Activated naive CD4-positive, alpha-beta T cell treated with anti-CD3 and anti-CD28 coated beads, Interleukin-2, amount 50 U/mL, for 24 hours (primary cell): ENCODE results near the gene PPP2R1A.
"Not testable (repeated sequence)": the region's sequence is repeated elsewhere in the genome, so short reads cannot be mapped to it uniquely, and the experiment has no call there.

ENCODE experiments used
- H3K27ac Mint-ChIP-seq: one replicate; pipeline ENCODE4 v1.8.0; 2021; ENCODE audit warnings: mild to moderate bottlenecking, mixed read lengths
- H3K27me3 Mint-ChIP-seq: one replicate; pipeline ENCODE4 v1.8.0; 2021; ENCODE audit warnings: mixed read lengths
- H3K36me3 Mint-ChIP-seq: one replicate; pipeline ENCODE4 v1.8.0; 2021; ENCODE audit warnings: mixed read lengths
- H3K4me1 Mint-ChIP-seq: one replicate; pipeline ENCODE4 v1.8.0; 2021; ENCODE audit warnings: mixed read lengths
- H3K4me3 Mint-ChIP-seq: one replicate; pipeline ENCODE4 v1.8.0; 2021; ENCODE audit warnings: mild to moderate bottlenecking, mixed read lengths
- H3K9me3 Mint-ChIP-seq: one replicate; pipeline ENCODE4 v1.8.0; 2021; ENCODE audit warnings: mixed read lengths

PPP2R1A gene

DNA sequence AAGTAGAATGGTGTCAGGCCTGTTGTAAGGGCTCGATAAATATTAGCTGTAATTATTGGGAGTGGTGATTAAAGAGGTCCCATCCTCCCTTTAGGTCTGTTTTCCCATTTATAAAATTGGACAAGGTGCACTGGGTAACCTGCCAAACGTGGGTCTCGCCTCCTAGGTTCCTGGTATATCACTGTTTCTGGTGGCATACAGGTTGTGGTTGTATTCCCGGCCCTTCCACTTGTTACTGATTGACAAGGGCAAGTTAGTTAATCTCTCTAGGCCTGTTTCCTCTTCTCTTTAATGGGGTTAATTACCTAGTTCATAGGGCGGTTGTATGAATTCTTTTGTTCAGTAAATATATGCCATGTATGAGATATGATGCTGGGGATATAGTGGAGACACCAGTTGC is 1.5 kb downstream of the PPP2R1A start:
- Mint-ChIP-seq H3K9me3 (no peaks in the 10 kb centered on the region), H3K27ac (peak overlapping the region; percentile 87), H3K4me3 (peak overlapping the region; percentile 98), H3K27me3 (no peaks in the 10 kb centered on the region), H3K36me3 (peaks cover 19% of the 10 kb centered on the region), H3K4me1 (peaks cover 58% of the 10 kb centered on the region)

DNA sequence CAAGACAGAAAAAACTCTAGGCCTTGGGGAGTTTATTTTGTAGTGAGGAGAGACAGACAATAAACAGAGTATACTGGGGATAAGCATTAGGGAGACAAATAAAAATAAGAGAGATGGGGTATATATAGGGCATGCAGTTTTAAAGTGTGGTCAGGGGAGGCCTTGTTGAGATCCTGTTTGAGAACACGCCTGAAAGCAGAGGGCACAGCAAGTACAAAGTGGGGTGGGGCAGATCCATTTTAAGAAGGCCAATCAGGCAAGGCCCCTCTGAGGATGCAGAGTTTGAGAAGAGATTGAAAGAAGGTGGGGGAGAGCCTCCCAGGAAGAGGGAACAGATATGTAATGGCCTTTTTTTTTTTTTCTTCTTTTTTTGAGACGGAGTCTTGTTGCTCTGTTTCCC is 2.1 kb downstream of the PPP2R1A start:
- Mint-ChIP-seq H3K27me3 (no peaks in the 10 kb centered on the region), H3K27ac (peak overlapping the region; percentile 87), H3K4me3 (peak overlapping the region; percentile 98), H3K36me3 (peaks cover 19% of the 10 kb centered on the region), H3K4me1 (peaks cover 63% of the 10 kb centered on the region), H3K9me3 (no peaks in the 10 kb centered on the region)

DNA sequence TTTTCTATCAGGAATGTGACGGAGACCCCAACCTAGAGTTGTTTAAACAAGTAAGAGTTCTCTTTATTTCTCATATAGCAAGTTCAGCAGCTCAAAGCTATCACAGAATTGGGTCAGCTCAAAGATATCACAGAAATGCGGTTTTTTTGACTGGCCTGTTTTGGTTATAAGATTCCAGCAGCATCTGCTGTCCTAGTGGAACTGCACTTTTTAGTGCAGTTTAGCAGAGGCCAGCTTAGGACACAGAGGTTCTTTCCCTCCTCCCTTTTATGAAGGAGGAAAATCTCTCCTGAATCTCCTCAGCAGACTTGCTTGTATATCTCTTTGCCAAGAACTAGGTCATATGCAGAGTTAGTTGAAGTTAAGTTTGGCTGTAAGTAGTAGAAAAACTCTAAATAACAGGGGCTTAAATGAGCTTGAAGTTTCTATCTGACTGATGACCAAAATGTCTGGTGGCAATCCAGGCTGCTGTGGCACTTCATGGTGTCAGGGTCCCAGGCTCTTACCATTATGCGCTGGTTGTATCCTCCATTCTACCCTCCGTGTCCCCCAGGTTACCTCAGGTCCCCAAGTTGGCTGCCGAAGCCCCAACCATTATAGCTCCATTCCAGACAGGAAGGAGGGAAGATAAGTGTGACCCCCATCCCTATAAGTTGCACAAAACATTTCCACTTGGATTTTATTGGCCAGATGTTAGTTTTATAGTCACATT is 6.6 kb downstream of the PPP2R1A start:
- no peak overlapping the region for H3K4me3 Mint-ChIP-seq
- H3K36me3 Mint-ChIP-seq = peaks cover 21% of the 10 kb centered on the region
- no peaks in the 10 kb centered on the region for H3K9me3 Mint-ChIP-seq
- no peak overlapping the region for H3K27ac Mint-ChIP-seq
- H3K27me3 Mint-ChIP-seq = no peaks in the 10 kb centered on the region
- peaks cover 81% of the 10 kb centered on the region for H3K4me1 Mint-ChIP-seq

DNA sequence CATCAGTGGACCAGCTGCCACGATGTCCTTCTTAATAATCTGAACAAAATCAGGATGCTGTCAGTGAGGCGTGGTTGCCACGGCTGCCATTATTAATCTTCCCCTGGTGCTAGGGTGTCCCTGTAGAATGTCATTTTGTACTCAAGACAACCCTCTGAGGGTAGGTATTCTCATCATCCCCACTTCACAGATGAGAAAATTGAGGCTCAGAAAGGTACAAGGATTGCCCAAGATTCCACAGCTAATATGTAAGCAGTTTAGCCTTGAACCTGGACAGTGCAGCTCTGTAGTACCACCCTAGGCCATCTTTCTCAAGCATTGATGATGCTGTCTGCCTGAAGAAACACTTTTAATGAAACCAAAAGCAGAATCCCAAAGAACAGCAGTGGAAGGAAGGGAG is 8.1 kb downstream of the PPP2R1A start:
- Mint-ChIP-seq H3K4me3 (no peak overlapping the region), H3K4me1 (peaks cover 79% of the 10 kb centered on the region), H3K27me3 (no peaks in the 10 kb centered on the region), H3K36me3 (peaks cover 16% of the 10 kb centered on the region), H3K9me3 (no peaks in the 10 kb centered on the region), H3K27ac (no peak overlapping the region)

DNA sequence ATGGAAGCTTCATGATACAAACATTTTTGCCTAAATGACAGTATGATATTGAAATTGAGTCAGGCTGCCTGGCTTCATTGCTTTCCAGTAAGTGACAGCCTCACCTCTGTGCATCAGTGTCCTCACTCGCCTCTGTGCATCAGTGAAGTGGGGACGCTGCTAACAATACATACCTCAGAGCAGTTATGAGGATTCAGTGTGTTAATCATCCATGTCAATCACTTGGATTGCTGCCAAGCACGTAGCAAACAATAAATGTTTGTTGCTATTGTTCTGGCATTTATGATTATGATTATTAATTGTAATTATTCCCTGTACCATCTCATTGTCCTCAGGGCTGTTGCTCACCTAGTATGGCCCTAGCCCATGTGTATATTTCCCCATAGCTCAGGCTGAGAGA is 8.8 kb downstream of the PPP2R1A start:
- peaks cover 81% of the 10 kb centered on the region for H3K4me1 Mint-ChIP-seq
- no peak overlapping the region for H3K4me3 Mint-ChIP-seq
- no peaks in the 10 kb centered on the region for H3K27me3 Mint-ChIP-seq
- H3K9me3 Mint-ChIP-seq = no peaks in the 10 kb centered on the region
- peaks cover 17% of the 10 kb centered on the region for H3K36me3 Mint-ChIP-seq
- H3K27ac Mint-ChIP-seq = no peak overlapping the region

DNA sequence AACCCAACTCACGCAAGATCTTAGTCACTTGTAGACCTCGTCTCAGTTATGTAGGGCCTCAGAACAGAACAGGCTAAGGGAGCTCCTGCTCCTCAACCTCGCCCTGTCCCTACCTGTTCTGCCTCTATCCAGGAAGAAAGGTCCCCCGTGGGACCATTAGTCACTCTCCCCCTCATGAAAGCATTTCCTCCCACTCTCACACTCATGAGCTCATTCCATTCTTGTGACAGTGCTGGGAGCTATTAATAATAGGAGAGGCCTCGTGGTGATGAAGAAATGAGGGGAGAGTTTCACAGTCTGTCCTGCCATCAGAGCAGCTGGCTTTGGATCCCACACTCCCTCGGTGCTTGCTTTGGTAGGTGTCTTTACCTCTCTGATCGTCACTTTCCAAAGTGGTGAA is 10.2 kb downstream of the PPP2R1A start:
- Mint-ChIP-seq H3K4me1 (peaks cover 82% of the 10 kb centered on the region), H3K9me3 (no peaks in the 10 kb centered on the region), H3K27me3 (no peaks in the 10 kb centered on the region), H3K4me3 (no peak overlapping the region), H3K36me3 (peaks cover 13% of the 10 kb centered on the region), H3K27ac (peak overlapping the region; percentile 46)

DNA sequence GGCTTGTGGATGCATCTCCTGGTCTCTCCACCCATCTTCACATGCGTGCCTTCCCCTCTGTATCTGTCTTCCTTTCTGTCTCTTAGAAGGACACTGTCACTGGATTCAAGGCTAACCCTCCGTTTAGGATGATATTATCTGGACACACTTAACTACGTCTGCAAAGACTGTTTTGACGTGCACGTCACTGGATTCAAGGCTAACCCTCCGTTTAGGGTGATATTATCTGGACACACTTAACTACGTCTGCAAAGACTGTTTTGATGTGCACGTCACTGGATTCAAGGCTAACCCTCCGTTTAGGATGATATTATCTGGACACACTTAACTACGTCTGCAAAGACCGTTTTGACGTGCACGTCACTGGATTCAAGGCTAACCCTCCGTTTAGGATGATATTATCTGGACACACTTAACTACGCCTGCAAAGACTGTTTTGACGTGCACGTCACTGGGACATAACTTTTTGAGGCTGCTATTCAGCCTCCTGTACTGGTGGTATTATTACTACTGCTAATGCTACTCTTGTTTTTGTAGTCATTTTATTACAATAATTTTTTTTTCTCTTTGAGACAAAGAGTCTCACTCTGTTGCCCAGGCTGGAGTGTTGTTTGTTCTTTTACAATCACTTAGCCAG is 11.0 kb downstream of the PPP2R1A start:
- H3K4me3 Mint-ChIP-seq, H3K9me3 Mint-ChIP-seq, H3K27me3 Mint-ChIP-seq: not testable (repeated sequence)
- peaks cover 84% of the 10 kb centered on the region for H3K4me1 Mint-ChIP-seq
- H3K27ac Mint-ChIP-seq = peak overlapping the region; percentile 55
- H3K36me3 Mint-ChIP-seq = peaks cover 15% of the 10 kb centered on the region

DNA sequence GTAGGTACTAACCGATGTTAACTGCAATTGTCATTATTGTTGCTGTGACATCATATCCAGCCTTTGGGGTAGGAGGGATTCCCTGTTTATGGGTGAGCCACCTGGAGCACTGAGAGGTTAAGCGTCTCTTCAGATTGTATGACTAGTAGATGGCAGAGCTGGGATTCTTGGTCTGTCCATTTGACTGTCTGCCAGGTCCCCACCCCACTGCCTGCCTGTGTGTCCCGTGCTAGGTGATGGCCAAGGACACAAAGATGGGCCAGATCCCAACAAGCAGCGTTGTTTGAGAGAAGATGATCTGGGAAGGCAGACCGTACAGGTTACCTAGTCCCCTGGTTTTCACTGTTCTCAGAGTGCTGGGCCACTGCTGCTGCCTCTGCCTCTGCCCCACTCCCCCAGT is 16.6 kb downstream of the PPP2R1A start:
- no peak overlapping the region for H3K4me3 Mint-ChIP-seq
- no peaks in the 10 kb centered on the region for H3K9me3 Mint-ChIP-seq
- peaks cover 60% of the 10 kb centered on the region for H3K4me1 Mint-ChIP-seq
- H3K36me3 Mint-ChIP-seq = peaks cover 24% of the 10 kb centered on the region
- H3K27me3 Mint-ChIP-seq = no peaks in the 10 kb centered on the region
- H3K27ac Mint-ChIP-seq = no peak overlapping the region

DNA sequence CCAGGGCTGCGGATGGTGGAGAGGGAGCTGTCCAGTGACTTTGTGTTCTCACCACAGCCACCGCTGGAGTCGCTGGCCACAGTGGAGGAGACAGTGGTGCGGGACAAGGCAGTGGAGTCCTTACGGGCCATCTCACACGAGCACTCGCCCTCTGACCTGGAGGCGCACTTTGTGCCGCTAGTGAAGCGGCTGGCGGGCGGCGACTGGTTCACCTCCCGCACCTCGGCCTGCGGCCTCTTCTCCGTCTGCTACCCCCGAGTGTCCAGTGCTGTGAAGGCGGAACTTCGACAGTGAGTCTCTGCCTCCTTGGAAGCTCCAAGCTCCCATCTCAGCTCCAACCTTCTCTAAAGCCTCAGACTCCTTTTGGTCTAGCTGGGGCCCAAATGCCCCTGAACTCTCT is 21.4 kb downstream of the PPP2R1A start:
- H3K27ac Mint-ChIP-seq = no peak overlapping the region

DNA sequence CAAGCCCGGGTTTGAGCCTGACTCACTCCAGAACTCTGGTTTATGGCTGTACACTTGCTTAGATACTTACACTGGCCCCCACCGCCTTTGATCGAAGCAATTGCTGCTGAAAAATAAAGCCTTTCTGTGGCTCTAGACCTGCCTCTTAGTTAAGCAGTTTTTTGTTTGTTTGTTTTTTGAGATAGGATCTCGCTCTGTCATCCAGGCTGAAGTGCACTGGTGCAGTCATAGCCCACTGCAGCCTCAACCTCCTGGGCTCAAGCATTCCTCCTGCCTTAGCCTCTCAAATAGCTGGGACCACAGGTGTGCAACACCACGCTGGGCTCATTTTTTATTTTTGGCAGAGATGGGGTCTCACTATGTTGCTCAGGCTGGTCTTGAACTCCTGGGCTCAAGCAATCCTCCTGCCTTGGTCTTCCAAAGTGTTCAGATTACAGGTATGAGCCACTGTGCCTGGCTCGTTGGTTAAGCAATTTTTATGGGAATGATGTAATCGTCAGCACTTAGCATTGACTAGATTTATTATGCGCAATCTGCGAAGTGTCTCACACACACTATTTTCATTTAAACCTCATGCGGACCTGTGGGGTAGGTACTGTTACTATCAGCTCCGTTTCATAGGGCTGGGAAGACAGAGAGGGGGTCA is 22.2 kb downstream of the PPP2R1A start:
- Mint-ChIP-seq H3K4me1 (peaks cover 14% of the 10 kb centered on the region), H3K27ac (peak overlapping the region; percentile 46), H3K4me3 (no peak overlapping the region), H3K36me3 (peaks cover 16% of the 10 kb centered on the region), H3K27me3 (no peaks in the 10 kb centered on the region), H3K9me3 (no peaks in the 10 kb centered on the region)

More for the DNA sequence above, 21.4 kb downstream of the PPP2R1A start:
- Mint-ChIP-seq H3K4me1 (peaks cover 17% of the 10 kb centered on the region), H3K36me3 (peaks cover 19% of the 10 kb centered on the region), H3K27me3 (no peaks in the 10 kb centered on the region), H3K9me3 (no peaks in the 10 kb centered on the region), H3K4me3 (no peak overlapping the region)

DNA sequence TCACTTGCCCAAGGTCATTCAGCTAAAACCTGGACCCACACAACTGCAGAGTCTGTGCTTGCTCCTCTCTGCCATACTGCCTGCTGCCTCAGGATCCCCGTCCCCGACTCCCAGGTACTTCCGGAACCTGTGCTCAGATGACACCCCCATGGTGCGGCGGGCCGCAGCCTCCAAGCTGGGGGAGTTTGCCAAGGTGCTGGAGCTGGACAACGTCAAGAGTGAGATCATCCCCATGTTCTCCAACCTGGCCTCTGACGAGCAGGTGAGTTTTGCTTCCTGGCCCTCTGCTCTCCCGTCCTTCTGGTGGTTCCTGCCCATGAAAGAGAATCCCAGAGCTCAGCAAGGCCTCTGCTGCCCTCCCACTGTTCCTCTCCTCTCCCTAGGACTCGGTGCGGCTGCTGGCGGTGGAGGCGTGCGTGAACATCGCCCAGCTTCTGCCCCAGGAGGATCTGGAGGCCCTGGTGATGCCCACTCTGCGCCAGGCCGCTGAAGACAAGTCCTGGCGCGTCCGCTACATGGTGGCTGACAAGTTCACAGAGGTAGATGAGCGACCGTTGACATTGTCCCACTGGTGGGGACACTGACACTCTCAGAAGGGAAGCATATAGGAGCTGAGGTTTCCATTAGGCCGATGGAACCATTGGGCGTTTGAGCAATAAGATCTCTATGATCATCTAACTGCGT is 22.9 kb downstream of the PPP2R1A start:
- no peaks in the 10 kb centered on the region for H3K9me3 Mint-ChIP-seq
- H3K4me3 Mint-ChIP-seq = no peak overlapping the region
- H3K27me3 Mint-ChIP-seq = no peaks in the 10 kb centered on the region
- H3K27ac Mint-ChIP-seq = no peak overlapping the region
- H3K36me3 Mint-ChIP-seq = peaks cover 17% of the 10 kb centered on the region
- H3K4me1 Mint-ChIP-seq = peaks cover 12% of the 10 kb centered on the region

DNA sequence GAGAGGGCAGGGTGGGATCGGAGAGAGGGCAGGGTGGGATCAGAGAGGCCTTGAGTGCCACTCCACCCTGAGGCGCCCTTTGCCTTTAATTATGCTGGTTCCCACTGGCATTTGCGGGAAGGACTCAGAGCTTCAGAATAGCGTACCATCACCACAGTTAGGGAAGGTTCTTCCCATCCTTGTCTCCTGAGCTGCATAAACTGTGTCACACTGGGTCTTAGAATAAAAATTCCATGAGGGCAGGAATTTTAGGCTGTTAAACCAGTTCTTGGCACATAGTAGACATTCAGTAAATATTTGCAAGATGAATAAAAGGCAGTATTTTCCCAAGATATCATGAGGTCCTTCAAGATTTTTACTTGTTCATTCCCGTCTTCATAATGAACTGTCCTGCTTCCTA is 24.4 kb downstream of the PPP2R1A start:
- no peaks in the 10 kb centered on the region for H3K9me3 Mint-ChIP-seq
- H3K27me3 Mint-ChIP-seq = no peaks in the 10 kb centered on the region
- peaks cover 8% of the 10 kb centered on the region for H3K4me1 Mint-ChIP-seq
- no peak overlapping the region for H3K4me3 Mint-ChIP-seq
- H3K36me3 Mint-ChIP-seq = peaks cover 19% of the 10 kb centered on the region
- no peak overlapping the region for H3K27ac Mint-ChIP-seq

DNA sequence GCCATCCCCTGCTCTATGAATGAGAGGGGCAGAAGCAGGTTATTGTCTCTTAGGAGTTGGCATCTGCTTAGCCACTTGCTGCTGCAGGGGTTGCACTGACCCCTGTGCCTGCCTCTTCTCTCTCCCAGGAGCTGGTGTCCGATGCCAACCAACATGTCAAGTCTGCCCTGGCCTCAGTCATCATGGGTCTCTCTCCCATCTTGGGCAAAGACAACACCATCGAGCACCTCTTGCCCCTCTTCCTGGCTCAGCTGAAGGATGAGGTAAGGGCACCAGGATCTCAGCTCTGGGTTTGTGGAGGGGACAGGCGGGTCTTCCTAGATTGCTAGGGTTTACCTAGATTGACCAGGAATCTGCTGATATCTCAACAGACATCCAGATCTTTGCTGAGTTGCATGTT is 26.5 kb downstream of the PPP2R1A start:
- no peaks in the 10 kb centered on the region for H3K4me1 Mint-ChIP-seq

DNA sequence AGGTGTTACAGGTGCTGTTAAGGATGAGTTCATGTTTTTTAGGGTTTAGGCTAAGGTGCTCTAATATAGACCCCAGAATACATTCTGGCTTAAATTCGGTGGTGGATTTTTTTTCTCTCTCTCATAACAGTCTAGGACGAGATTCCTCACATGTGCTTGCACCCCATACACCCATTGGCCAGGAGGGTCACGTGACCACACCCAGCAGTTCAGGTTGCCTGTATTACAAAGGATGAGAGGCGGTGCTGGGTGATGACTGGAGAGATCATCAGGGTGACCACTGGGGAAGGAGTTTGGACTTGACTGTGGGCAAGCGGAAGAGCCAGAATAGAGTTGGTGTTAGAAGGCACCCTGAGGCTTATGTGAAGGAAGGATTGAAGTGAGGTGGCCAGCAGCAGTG is 27.7 kb downstream of the PPP2R1A start:
- Mint-ChIP-seq H3K4me3 (no peak overlapping the region), H3K27ac (no peak overlapping the region), H3K4me1 (no peaks in the 10 kb centered on the region), H3K9me3 (no peaks in the 10 kb centered on the region), H3K36me3 (peaks cover 19% of the 10 kb centered on the region), H3K27me3 (no peaks in the 10 kb centered on the region)

More for the DNA sequence above, 26.5 kb downstream of the PPP2R1A start:
- Mint-ChIP-seq H3K27me3 (no peaks in the 10 kb centered on the region), H3K36me3 (peaks cover 17% of the 10 kb centered on the region), H3K9me3 (no peaks in the 10 kb centered on the region), H3K27ac (no peak overlapping the region), H3K4me3 (no peak overlapping the region)

DNA sequence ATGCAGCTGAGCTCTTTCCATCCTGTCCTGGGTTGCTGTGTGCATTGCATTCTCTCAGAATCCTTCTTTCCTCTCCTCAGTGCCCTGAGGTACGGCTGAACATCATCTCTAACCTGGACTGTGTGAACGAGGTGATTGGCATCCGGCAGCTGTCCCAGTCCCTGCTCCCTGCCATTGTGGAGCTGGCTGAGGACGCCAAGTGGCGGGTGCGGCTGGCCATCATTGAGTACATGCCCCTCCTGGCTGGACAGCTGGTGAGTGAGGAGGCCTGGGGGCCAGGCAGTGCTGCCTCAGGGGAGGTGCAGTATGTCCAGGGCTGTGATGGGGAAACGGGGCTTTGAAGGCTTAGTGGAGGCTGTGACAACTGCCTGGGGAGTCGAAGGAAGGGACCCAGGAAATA is 29.8 kb downstream of the PPP2R1A start:
- Mint-ChIP-seq H3K36me3 (peaks cover 21% of the 10 kb centered on the region), H3K9me3 (no peaks in the 10 kb centered on the region), H3K4me3 (no peak overlapping the region), H3K27me3 (no peaks in the 10 kb centered on the region), H3K27ac (no peak overlapping the region), H3K4me1 (no peaks in the 10 kb centered on the region)

DNA sequence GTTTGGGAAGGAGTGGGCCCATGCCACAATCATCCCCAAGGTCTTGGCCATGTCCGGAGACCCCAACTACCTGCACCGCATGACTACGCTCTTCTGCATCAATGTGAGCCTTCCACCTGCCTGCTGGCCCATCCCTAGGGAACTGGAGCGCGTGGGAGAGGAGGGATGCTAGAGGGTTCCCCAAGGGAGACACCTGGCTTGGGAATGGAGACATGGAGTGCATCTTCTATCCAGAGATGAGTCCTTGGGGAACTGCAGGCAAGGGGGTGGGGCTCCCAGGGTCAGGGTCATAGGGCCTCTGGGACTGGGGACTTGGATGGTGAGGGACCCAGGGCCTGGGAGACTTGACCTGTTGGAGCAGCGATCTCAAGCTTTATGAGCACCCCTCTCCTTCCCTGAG is 31.2 kb downstream of the PPP2R1A start:
- Mint-ChIP-seq H3K27ac (no peak overlapping the region), H3K4me1 (no peaks in the 10 kb centered on the region), H3K27me3 (no peaks in the 10 kb centered on the region), H3K36me3 (peaks cover 25% of the 10 kb centered on the region), H3K4me3 (no peak overlapping the region), H3K9me3 (no peaks in the 10 kb centered on the region)
